ENCODE measurements around the gene RXRA. TPM values are rescaled to one million over a fixed set of nuclear protein-coding genes. Genes with fewer than 3 reads are reported as not detected.

The RXRA gene
- total and polyA plus RNA-seq, 2 of the 13 experiments (the other 11 are each of a cell fraction or from before 2014, with no cell fraction given): 18.9 to 29.2 TPM

GRCh38 chr9:134376386-134377142, 50.3 kb downstream of the RXRA start (continued):
- TF ChIP-seq ZBTB43 (CRISPR knock-in tag; conservative IDR thresholded peaks at IDR 0.05) (no peak), HNRNPK (IDR thresholded peaks at IDR 0.05; ENCODE audit: low read depth, low read length, poor library complexity, severe bottlenecking) (no peak), ZNF740 (CRISPR knock-in tag; IDR thresholded peaks at IDR 0.05) (peak; percentile 85), PAWR (CRISPR knock-in tag; IDR thresholded peaks at IDR 0.05; ENCODE audit: borderline replicate concordance) (no peak), CBFB (CRISPR knock-in tag; IDR thresholded peaks at IDR 0.05) (no peak), ATF1 (CRISPR knock-in tag; IDR thresholded peaks at IDR 0.05) (no peak), RARA (CRISPR knock-in tag; IDR thresholded peaks at IDR 0.05) (peak; percentile 76), KDM5B (CRISPR knock-in tag; IDR thresholded peaks at IDR 0.05; ENCODE audit: borderline replicate concordance) (peak; percentile 60; the same call in 1 of the 2 replicates), DR1 (CRISPR knock-in tag; IDR thresholded peaks at IDR 0.05) (no peak), ZSCAN12 (CRISPR knock-in tag; IDR thresholded peaks at IDR 0.05) (no peak), ZNF629 (CRISPR knock-in tag; conservative IDR thresholded peaks at IDR 0.05) (no peak), CBX5 (CRISPR knock-in tag; IDR thresholded peaks at IDR 0.05; ENCODE audit: borderline replicate concordance) (no peak), AGO2 (optimal IDR thresholded peaks at IDR 0.05; ENCODE audit: low read depth, low read length) (no peak), ZNF567 (CRISPR knock-in tag; IDR thresholded peaks at IDR 0.05; ENCODE audit: borderline replicate concordance) (no peak), ZNF850 (CRISPR knock-in tag; conservative IDR thresholded peaks at IDR 0.05) (no peak), GATAD2A (CRISPR knock-in tag; IDR thresholded peaks at IDR 0.05) (peak; percentile 73), EHMT2 (IDR thresholded peaks at IDR 0.05; ENCODE audit: borderline replicate concordance, low read depth, low read length) (no peak)
- TF ChIP-seq, protein P1, sequence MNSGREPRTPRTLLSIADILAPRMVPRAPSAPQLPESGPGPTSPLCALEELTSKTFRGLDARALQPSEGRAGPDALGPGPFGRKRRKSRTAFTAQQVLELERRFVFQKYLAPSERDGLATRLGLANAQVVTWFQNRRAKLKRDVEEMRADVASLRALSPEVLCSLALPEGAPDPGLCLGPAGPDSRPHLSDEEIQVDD (CRISPR knock-in tag; IDR thresholded peaks at IDR 0.05; ENCODE audit: borderline replicate concordance): no peak
- TF ChIP-seq, protein P2, sequence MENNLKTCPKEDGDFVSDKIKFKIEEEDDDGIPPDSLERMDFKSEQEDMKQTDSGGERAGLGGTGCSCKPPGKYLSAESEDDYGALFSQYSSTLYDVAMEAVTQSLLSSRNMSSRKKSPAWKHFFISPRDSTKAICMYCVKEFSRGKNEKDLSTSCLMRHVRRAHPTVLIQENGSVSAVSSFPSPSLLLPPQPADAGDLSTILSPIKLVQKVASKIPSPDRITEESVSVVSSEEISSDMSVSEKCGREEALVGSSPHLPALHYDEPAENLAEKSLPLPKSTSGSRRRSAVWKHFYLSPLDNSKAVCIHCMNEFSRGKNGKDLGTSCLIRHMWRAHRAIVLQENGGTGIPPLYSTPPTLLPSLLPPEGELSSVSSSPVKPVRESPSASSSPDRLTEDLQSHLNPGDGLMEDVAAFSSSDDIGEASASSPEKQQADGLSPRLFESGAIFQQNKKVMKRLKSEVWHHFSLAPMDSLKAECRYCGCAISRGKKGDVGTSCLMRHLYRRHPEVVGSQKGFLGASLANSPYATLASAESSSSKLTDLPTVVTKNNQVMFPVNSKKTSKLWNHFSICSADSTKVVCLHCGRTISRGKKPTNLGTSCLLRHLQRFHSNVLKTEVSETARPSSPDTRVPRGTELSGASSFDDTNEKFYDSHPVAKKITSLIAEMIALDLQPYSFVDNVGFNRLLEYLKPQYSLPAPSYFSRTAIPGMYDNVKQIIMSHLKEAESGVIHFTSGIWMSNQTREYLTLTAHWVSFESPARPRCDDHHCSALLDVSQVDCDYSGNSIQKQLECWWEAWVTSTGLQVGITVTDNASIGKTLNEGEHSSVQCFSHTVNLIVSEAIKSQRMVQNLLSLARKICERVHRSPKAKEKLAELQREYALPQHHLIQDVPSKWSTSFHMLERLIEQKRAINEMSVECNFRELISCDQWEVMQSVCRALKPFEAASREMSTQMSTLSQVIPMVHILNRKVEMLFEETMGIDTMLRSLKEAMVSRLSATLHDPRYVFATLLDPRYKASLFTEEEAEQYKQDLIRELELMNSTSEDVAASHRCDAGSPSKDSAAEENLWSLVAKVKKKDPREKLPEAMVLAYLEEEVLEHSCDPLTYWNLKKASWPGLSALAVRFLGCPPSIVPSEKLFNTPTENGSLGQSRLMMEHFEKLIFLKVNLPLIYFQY (CRISPR knock-in tag; IDR thresholded peaks at IDR 0.05; ENCODE audit: borderline replicate concordance): no peak
- TF ChIP-seq, protein P3, sequence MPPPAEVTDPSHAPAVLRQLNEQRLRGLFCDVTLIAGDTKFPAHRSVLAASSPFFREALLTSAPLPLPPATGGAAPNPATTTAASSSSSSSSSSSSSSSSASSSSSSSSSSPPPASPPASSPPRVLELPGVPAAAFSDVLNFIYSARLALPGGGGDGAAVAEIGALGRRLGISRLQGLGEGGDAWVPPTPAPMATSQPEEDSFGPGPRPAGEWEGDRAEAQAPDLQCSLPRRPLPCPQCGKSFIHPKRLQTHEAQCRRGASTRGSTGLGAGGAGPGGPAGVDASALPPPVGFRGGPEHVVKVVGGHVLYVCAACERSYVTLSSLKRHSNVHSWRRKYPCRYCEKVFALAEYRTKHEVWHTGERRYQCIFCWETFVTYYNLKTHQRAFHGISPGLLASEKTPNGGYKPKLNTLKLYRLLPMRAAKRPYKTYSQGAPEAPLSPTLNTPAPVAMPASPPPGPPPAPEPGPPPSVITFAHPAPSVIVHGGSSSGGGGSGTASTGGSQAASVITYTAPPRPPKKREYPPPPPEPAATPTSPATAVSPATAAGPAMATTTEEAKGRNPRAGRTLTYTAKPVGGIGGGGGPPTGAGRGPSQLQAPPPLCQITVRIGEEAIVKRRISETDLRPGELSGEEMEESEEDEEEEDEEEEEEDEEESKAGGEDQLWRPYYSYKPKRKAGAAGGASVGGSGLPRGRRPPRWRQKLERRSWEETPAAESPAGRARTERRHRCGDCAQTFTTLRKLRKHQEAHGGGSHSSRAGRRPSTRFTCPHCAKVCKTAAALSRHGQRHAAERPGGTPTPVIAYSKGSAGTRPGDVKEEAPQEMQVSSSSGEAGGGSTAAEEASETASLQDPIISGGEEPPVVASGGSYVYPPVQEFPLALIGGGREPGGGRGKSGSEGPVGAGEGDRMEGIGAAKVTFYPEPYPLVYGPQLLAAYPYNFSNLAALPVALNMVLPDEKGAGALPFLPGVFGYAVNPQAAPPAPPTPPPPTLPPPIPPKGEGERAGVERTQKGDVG (CRISPR knock-in tag; IDR thresholded peaks at IDR 0.05; ENCODE audit: borderline replicate concordance): peak; percentile 93; the same call in 1 of the 2 replicates
